Upper lobe of right lung (tissue), 1 donor: Measurements from ENCODE around the gene GPX5. TPM values are rescaled to one million over a fixed set of nuclear protein-coding genes. Genes with fewer than 3 reads are reported as not detected.
"Not testable (repeated sequence)": the region's sequence is repeated elsewhere in the genome, so short reads cannot be mapped to it uniquely, and the experiment has no call there.

ENCODE experiments used
- ATAC-seq: fragments of 200-7000 bp; cut with Tn5 transposase; one replicate; pipeline ENCODE4 v1.9.1; 2020; ENCODE audit warnings: mild to moderate bottlenecking, moderate library complexity
- DNase-seq: peaks from one replicate; pipeline ENCODE4 v3.0.0-alpha.2; 2020
- H3K27ac ChIP-seq: fragments of 200-600 bp; one replicate; pipeline ENCODE4 v1.8.0; 2022
- H3K27me3 ChIP-seq: fragments of 200-600 bp; one replicate; pipeline ENCODE4 v1.8.0; 2022; ENCODE audit warnings: mild to moderate bottlenecking
- H3K36me3 ChIP-seq: fragments of 200-600 bp; one replicate; pipeline ENCODE4 v1.8.0; 2022
- H3K4me1 ChIP-seq: fragments of 200-600 bp; one replicate; pipeline ENCODE4 v1.8.0; 2022
- H3K4me3 ChIP-seq: fragments of 200-600 bp; one replicate; pipeline ENCODE4 v1.8.0; 2022; ENCODE audit warnings: mild to moderate bottlenecking
- H3K9me3 ChIP-seq: fragments of 200-600 bp; one replicate; pipeline ENCODE4 v1.8.0; 2022
- CTCF ChIP-seq: fragments of 200-600 bp; IDR thresholded peaks from one replicate; pipeline ENCODE4 v1.8.0; 2022; ENCODE audit warnings: antibody characterized with exemption
- intact Hi-C: fragments of 100-400 bp; cut with DNase I; formaldehyde crosslinking; loops from one replicate; pipeline ENCODE4 v1.11.0; 2022
- total RNA-seq: library from RNA; stranded (reverse); fragmentation: NEBNext Ultra II Directional; extraction: Animal tissue kit (Norgen Biotek cat#: 25700); gene quantifications from one replicate; pipeline ENCODE4 v1.2.1, GENCODE V29; 2021
- donor health status: DM: no; HTN: yes; CAD: no; lungs with severe emphysema.

The GPX5 gene
- total RNA-seq, 1 donor from 2014 or later: not detected

- DNase-seq (no peak), ATAC-seq (no peak)
- Histone ChIP-seq H3K27ac (no peak overlapping the region), H3K9me3 (no peaks in the 10 kb centered on the region), H3K36me3 (no peaks in the 10 kb centered on the region), H3K4me3 (no peak overlapping the region), H3K27me3 (peaks cover under 1% of the 10 kb centered on the region), H3K4me1 (no peaks in the 10 kb centered on the region)
- no peak for TF ChIP-seq CTCF
- intact Hi-C loops: no loop called here
These were observed 29.4 kb upstream of the GPX5 start for GRCh38 chr6:28496099-28496779.

GRCh38 chr6:28497306-28497705, 28.4 kb upstream of the GPX5 start:
- TF ChIP-seq CTCF: no peak
- no peak overlapping the region for H3K27ac ChIP-seq
- no peaks in the 10 kb centered on the region for H3K9me3 ChIP-seq
- ATAC-seq: no peak
- no peaks in the 10 kb centered on the region for H3K27me3 ChIP-seq
- intact Hi-C loops: no loop called here
- no peaks in the 10 kb centered on the region for H3K4me1 ChIP-seq
- H3K4me3 ChIP-seq: no peak overlapping the region
- H3K36me3 ChIP-seq: no peaks in the 10 kb centered on the region
- DNase-seq: no peak

GRCh38 chr6:28497893-28498292, 27.8 kb upstream of the GPX5 start:
- Histone ChIP-seq H3K27me3 (no peaks in the 10 kb centered on the region), H3K4me1 (no peaks in the 10 kb centered on the region), H3K4me3 (no peak overlapping the region), H3K9me3 (no peaks in the 10 kb centered on the region), H3K27ac (no peak overlapping the region), H3K36me3 (no peaks in the 10 kb centered on the region)
- no peak for DNase-seq
- ATAC-seq: no peak
- TF ChIP-seq CTCF: no peak
- intact Hi-C loops: no loop called here

- ATAC-seq (no peak), DNase-seq (no peak)
- H3K4me3 ChIP-seq: no peak overlapping the region
- no peaks in the 10 kb centered on the region for H3K36me3 ChIP-seq
- intact Hi-C loops: no loop called here
- H3K9me3 ChIP-seq: no peaks in the 10 kb centered on the region
- H3K27me3 ChIP-seq: no peaks in the 10 kb centered on the region
- TF ChIP-seq CTCF: no peak
- no peak overlapping the region for H3K27ac ChIP-seq
- H3K4me1 ChIP-seq: no peaks in the 10 kb centered on the region
These were observed 24.4 kb upstream of the GPX5 start for GRCh38 chr6:28501259-28501658.

GRCh38 chr6:28502136-28502535, 23.5 kb upstream of the GPX5 start:
- DNase-seq, intact Hi-C loops: not testable (repeated sequence)

GRCh38 chr6:28502709-28503305, 22.9 kb upstream of the GPX5 start:
- intact Hi-C loops, ATAC-seq, H3K9me3 ChIP-seq: not testable (repeated sequence)

More at GRCh38 chr6:28502136-28502535, 23.5 kb upstream of the GPX5 start:
- not testable (repeated sequence) for H3K27ac ChIP-seq, H3K4me1 ChIP-seq, H3K9me3 ChIP-seq, H3K27me3 ChIP-seq, ATAC-seq, H3K36me3 ChIP-seq, H3K4me3 ChIP-seq

More at GRCh38 chr6:28502709-28503305, 22.9 kb upstream of the GPX5 start:
- H3K4me3 ChIP-seq, H3K27ac ChIP-seq, H3K36me3 ChIP-seq, H3K27me3 ChIP-seq, DNase-seq, H3K4me1 ChIP-seq: not testable (repeated sequence)
